ENCODE data around the gene DNAI2. TPM values are rescaled to one million over a fixed set of nuclear protein-coding genes. Genes with fewer than 3 reads are reported as not detected.
"Not testable (repeated sequence)": the region's sequence is repeated elsewhere in the genome, so short reads cannot be mapped to it uniquely, and the experiment has no call there.

DNAI2 gene
- total RNA-seq, 2 donors from 2014 or later = not detected

DNA sequence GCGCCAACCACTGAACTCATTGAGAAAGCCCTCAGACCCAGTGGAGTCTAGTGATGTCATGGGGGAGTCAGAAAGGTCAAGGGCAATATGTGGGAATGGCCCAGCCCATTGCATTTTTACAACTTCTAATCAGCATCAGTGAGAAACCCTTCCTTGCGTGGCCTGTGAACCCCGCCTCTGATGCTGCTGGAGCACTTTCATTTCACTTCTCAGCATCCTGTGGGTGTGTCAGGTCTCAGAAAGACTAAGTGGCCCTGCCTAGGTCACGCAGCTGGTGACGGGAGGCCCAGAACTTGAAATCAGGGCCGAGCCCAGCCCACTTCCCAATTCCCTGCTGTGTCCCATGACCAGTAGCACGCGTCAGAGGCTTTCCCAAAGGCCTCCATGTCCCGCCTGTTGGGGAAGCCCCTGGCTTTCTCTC is 6.1 kb downstream of the DNAI2 start:
- Histone ChIP-seq H3K4me3 (ENCODE audit: low read length) (no peak overlapping the region), H3K4me1 (ENCODE audit: control insufficient read depth, insufficient read depth, low read length) (no peaks in the 10 kb centered on the region), H3K36me3 (ENCODE audit: control insufficient read depth, insufficient read depth, low read length) (no peaks in the 10 kb centered on the region), H3K27me3 (ENCODE audit: control insufficient read depth, insufficient read depth, low read length, poor library complexity, severe bottlenecking) (peaks cover 2% of the 10 kb centered on the region), H3K9me3 (ENCODE audit: control insufficient read depth, low read length) (no peaks in the 10 kb centered on the region), H3K9ac (ENCODE audit: extremely low read depth, low read length, poor library complexity, severe bottlenecking) (no peak overlapping the region), H3K27ac (ENCODE audit: low read depth, low read length) (no peak overlapping the region)
- 87 to 90% methylated on average over 7 to 9 of the region's 9 CpGs for WGBS, 2 experiments (ENCODE audit: insufficient coverage in 1 of 2, insufficient read length in 1 of 2)
- Mint-ChIP-seq H3K9me3 (no peaks in the 10 kb centered on the region), H3K4me1 (peaks cover 2% of the 10 kb centered on the region), H3K27ac (no peak overlapping the region), H3K4me3 (no peak overlapping the region), H3K36me3 (ENCODE audit: low read depth) (no peaks in the 10 kb centered on the region), H3K27me3 (ENCODE audit: insufficient read depth) (peaks cover 12% of the 10 kb centered on the region)
- TF ChIP-seq, protein P1, sequence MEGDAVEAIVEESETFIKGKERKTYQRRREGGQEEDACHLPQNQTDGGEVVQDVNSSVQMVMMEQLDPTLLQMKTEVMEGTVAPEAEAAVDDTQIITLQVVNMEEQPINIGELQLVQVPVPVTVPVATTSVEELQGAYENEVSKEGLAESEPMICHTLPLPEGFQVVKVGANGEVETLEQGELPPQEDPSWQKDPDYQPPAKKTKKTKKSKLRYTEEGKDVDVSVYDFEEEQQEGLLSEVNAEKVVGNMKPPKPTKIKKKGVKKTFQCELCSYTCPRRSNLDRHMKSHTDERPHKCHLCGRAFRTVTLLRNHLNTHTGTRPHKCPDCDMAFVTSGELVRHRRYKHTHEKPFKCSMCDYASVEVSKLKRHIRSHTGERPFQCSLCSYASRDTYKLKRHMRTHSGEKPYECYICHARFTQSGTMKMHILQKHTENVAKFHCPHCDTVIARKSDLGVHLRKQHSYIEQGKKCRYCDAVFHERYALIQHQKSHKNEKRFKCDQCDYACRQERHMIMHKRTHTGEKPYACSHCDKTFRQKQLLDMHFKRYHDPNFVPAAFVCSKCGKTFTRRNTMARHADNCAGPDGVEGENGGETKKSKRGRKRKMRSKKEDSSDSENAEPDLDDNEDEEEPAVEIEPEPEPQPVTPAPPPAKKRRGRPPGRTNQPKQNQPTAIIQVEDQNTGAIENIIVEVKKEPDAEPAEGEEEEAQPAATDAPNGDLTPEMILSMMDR (conservative IDR thresholded peaks at IDR 0.05) = no peak
- no peak for DNase-seq

DNA sequence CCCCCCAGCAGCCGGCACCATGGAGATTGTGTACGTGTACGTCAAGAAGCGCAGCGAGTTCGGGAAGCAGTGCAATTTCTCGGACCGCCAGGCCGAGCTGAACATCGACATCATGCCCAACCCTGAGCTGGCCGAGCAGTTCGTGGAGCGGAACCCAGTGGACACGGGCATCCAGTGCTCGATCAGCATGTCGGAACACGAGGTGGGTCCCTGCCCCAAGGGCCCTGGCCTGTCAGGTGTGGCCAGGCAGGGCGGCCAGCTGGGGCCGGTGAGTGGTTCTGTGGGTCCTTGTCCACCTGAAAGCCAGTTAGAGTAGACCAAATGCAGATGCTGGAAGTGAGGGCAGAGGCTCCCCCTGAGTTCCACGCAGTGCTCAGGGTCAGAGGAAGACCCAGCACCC is 7.8 kb downstream of the DNAI2 start:
- no peak for DNase-seq
- H3K9ac ChIP-seq (ENCODE audit: extremely low read depth, low read length, poor library complexity, severe bottlenecking) = no peak overlapping the region
- H3K4me1 ChIP-seq (ENCODE audit: control insufficient read depth, insufficient read depth, low read length) = no peaks in the 10 kb centered on the region
- no peaks in the 10 kb centered on the region for H3K9me3 Mint-ChIP-seq
- H3K4me3 Mint-ChIP-seq = no peak overlapping the region
- H3K36me3 Mint-ChIP-seq (ENCODE audit: low read depth) = no peaks in the 10 kb centered on the region
- no peaks in the 10 kb centered on the region for H3K27me3 ChIP-seq (ENCODE audit: control insufficient read depth, insufficient read depth, low read length, poor library complexity, severe bottlenecking)
- no peak overlapping the region for H3K27ac ChIP-seq (ENCODE audit: low read depth, low read length)
- TF ChIP-seq, protein P1 (conservative IDR thresholded peaks at IDR 0.05) = no peak
- WGBS, 2 experiments (ENCODE audit: insufficient coverage in 1 of 2, insufficient read length in 1 of 2) = 95 to 96% methylated on average over 9 to 20 of the region's 20 CpGs
- H3K36me3 ChIP-seq (ENCODE audit: control insufficient read depth, insufficient read depth, low read length) = no peaks in the 10 kb centered on the region
- peaks cover 2% of the 10 kb centered on the region for H3K4me1 Mint-ChIP-seq
- H3K4me3 ChIP-seq (ENCODE audit: low read length) = no peak overlapping the region
- H3K27ac Mint-ChIP-seq = no peak overlapping the region
- no peaks in the 10 kb centered on the region for H3K9me3 ChIP-seq (ENCODE audit: control insufficient read depth, low read length)
- H3K27me3 Mint-ChIP-seq (ENCODE audit: insufficient read depth) = no peaks in the 10 kb centered on the region

DNA sequence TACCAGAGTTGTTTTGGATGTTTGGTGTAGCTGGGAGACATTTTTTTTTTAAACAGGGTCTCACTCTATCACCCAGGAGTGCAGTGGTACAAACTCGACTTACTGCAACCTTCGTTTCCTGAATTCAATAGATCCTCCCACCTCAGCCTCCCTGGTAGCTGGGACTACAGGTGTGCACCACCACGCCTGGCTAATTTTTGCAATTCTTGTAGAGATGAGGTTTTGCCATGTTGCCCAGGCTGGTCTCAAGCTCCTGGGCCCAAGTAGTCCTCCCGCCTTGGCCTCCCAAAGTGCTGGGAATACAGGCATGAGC is 8.2 kb downstream of the DNAI2 start:
- 92 to 93% methylated on average over 4 of the region's 4 CpGs for WGBS, 2 experiments (ENCODE audit: insufficient coverage in 1 of 2, insufficient read length in 1 of 2)
- not testable (repeated sequence) for H3K9me3 ChIP-seq (ENCODE audit: control insufficient read depth, low read length); H3K36me3 Mint-ChIP-seq (ENCODE audit: low read depth); DNase-seq; H3K4me3 ChIP-seq (ENCODE audit: low read length); H3K4me3 Mint-ChIP-seq; H3K9me3 Mint-ChIP-seq; H3K27me3 Mint-ChIP-seq (ENCODE audit: insufficient read depth); H3K27ac ChIP-seq (ENCODE audit: low read depth, low read length); H3K27me3 ChIP-seq (ENCODE audit: control insufficient read depth, insufficient read depth, low read length, poor library complexity, severe bottlenecking); H3K4me1 ChIP-seq (ENCODE audit: control insufficient read depth, insufficient read depth, low read length); H3K9ac ChIP-seq (ENCODE audit: extremely low read depth, low read length, poor library complexity, severe bottlenecking); H3K4me1 Mint-ChIP-seq; H3K36me3 ChIP-seq (ENCODE audit: control insufficient read depth, insufficient read depth, low read length); H3K27ac Mint-ChIP-seq

DNA sequence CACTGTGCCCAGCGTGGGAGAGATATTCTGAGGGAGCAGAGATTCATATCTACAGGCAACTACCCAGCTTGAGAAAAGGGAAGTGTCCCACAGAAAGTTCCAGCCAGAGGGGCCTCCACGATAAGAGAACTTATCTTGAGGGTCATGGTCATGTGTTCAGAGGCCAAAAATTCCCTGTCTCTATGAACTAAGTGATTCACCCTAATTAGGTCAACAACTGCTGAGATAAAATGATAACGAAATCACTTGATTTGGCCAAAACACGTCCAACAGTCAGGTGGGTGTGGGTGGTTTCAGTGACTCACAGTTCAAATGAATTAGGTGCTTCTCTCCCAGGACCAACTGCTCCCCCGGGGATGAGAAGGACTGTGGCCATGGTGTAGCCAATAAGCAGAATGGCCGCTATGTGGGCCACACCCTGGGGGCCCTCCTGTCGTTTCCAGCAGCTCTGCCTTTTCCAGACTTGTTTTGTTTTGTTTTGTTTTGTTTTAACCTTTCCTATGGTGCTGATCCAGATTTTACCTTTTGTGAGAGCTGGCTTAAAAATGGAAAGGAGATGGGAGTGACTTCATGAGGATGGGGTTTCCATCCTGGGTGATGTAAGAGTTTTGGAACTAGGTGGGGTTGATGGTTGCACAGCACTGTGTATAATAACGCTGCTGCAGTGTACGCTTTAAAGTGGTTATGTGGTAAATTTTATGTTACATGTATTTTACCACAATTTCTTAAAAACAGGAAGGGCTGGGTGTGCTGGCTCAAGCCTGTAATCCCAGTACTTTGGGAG is 8.7 kb downstream of the DNAI2 start:
- Mint-ChIP-seq H3K36me3 (ENCODE audit: low read depth) (no peaks in the 10 kb centered on the region), H3K4me3 (no peak overlapping the region), H3K9me3 (no peaks in the 10 kb centered on the region), H3K4me1 (peaks cover 2% of the 10 kb centered on the region), H3K27me3 (ENCODE audit: insufficient read depth) (no peaks in the 10 kb centered on the region), H3K27ac (no peak overlapping the region)
- H3K9me3 ChIP-seq (ENCODE audit: control insufficient read depth, low read length) = no peaks in the 10 kb centered on the region
- H3K27ac ChIP-seq (ENCODE audit: low read depth, low read length) = no peak overlapping the region
- TF ChIP-seq, protein P1 (conservative IDR thresholded peaks at IDR 0.05) = no peak
- no peaks in the 10 kb centered on the region for H3K4me1 ChIP-seq (ENCODE audit: control insufficient read depth, insufficient read depth, low read length)
- no peak for DNase-seq
- H3K9ac ChIP-seq (ENCODE audit: extremely low read depth, low read length, poor library complexity, severe bottlenecking) = no peak overlapping the region
- H3K27me3 ChIP-seq (ENCODE audit: control insufficient read depth, insufficient read depth, low read length, poor library complexity, severe bottlenecking) = no peaks in the 10 kb centered on the region
- 90 to 91% methylated on average over 2 to 8 of the region's 9 CpGs for WGBS, 2 experiments (ENCODE audit: insufficient coverage in 1 of 2, insufficient read length in 1 of 2)
- H3K4me3 ChIP-seq (ENCODE audit: low read length) = no peak overlapping the region
- H3K36me3 ChIP-seq (ENCODE audit: control insufficient read depth, insufficient read depth, low read length) = no peaks in the 10 kb centered on the region
